Activated CD4-positive, alpha-beta T cell treated with anti-CD3 and anti-CD28 coated beads, Interleukin-2, amount 50 U/mL, for 1 hour (primary cell): ENCODE results near the gene ZC2HC1C.
A peak's percentile ranks its signal among the peaks of the same experiment; 100 is the strongest.
"Not testable (repeated sequence)": the region's sequence is repeated elsewhere in the genome, so short reads cannot be mapped to it uniquely, and the experiment has no call there.

ENCODE experiments used
- DNase-seq: peaks from one replicate; pipeline ENCODE4 v3.0.0-alpha.2; 2020

Gene ZC2HC1C

DNA sequence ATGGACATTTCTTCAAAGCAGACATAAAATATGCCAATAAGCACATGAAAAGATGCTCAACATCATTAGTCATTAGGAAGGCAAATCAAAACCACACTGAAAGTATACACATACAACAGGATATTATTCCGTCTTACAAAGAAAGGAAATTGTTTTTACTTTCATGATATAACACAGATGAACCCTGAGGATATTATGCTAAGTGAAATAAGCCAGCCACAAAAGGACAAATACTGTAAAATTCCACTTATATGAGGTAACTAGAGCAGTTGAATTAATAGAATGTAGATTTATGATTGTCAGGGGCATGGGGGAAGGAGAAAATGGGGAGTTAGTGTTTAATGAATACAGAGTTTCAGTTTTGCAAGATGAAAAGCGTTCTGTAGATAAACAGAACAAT, 9.8 kb upstream of the ZC2HC1C start:
- DNase-seq, result no peak

DNA sequence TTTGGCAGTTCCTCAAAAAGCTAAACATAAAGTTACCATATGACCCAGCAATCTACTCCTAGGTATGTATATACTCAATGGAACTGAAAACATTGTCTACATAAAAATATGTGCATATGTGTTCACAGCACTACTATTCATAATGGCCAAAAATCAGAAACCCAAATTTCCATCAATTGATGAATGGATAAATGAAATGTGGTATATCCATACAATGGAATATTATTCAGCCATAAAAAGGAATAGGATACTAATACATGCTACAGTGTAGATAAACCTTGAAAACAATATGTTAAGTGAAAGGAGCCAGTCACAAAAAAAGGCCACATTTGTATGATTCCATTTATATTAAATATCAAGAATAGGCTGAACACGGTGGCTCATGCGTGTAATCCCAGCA, 9.0 kb upstream of the ZC2HC1C start:
- no peak for DNase-seq

DNA sequence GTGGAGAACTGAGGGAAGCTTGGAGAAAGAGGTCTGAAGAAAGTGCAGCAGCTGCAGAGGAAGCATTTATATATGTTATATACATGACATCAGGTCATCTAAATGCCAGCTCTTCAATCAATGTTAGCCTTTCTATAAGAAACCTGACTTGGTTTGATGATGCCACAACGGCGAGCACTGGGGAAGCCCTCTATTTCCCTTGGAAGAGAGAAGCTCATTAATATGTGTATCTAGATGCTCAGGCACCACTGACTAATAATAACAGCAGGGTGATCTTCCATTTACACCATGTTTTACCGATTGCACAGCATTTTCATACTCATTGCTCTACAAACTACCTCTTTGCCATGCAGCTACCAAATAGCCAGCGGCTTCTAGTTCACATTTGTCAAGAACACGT, 6.4 kb upstream of the ZC2HC1C start:
- no peak for DNase-seq

DNA sequence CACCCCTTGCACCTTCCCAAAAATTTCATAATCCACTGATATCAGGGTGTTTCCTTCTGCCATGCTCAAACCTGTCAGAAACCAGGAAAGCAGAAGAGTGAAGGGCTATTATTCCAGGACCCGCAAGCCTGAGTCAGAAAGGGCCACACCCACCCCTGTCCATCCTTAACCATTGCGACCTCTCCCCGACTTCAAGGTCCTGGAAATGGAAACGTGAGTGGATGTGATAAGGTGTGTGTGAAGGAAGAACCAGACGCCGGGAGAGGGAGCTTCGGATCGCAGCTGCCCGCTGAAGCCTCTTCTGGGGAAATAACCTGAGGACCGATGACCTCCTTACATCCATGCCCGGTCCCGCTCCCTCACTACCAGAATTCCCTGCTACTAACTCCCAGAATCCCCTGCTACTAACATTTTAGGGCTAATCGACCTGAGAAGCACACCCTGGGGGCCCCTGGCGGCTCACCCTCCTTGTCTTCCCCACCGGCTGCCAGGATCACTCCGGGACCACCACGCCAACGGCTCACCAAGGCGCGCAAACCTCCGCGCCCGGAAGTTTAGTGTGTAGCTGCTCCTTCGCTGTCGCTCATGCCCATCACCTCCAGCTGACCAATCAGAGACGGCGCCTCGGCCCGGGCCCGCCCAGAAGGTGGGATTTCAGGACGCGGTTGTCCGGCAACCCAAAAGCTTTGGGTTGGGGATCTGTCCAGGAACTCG, 5.8 kb upstream of the ZC2HC1C start, which contains the start of gene ACYP1:
ACYP1 (minus strand) TSS at position 534 of the 714 bp plus-strand sequence; CDS start at position 63, 471 bp downstream.
- peak; percentile 85 for DNase-seq

DNA sequence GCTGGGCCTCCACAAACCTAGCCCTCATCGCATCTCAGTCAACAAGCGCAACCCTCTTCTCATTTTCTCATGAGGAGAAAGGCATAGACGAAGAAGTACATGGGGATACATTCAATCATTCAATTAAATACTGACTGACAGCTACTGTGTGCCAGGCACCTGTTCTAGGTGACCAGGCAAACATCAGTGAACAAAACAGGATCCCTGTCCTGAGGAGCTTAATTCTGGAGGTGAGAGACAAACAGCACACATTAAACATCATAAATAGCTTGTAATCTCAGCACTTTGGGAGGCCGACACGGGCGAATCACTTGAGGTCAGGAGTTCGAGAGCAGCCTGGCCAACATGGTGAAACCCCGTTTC, 5.3 kb upstream of the ZC2HC1C start:
- no peak for DNase-seq

DNA sequence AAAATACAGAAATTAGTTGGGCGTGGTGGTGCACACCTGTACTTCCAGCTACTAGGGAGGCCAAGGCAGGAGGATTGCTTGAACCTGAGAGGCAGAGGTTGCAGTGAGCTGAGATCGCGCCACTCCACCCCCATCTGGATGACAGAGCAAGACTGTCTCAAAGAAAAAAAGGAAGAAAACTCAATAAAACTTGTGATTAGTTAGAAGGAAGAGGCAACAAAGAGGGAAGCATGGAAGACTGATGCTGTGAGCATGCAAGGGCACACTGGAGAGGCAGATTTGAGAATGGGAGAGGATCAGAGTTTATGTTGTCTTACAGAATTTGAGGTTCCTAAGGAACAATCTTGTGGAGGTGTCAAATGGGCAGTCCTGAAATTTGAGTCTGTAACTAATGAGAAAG, 2.8 kb upstream of the ZC2HC1C start:
- no peak for DNase-seq

DNA sequence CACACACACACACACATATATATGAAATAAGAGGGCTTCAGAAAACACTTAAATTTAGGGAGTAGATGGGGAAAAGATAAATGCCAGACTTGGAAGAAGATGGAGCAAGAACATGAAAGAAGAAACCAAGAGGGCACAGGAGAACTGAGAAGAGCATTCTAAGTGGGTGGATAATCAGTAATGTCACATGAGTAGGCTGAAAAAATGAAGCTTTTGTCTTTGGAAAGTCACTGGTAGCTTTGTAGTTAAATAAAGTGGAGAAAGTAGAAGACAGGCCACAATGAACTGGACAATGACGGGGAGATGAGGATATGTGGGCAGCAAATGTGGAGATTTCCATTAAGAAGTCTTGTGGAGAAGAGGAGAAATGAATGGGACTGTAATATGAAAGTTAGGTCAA, 2.2 kb upstream of the ZC2HC1C start:
- DNase-seq, result no peak

DNA sequence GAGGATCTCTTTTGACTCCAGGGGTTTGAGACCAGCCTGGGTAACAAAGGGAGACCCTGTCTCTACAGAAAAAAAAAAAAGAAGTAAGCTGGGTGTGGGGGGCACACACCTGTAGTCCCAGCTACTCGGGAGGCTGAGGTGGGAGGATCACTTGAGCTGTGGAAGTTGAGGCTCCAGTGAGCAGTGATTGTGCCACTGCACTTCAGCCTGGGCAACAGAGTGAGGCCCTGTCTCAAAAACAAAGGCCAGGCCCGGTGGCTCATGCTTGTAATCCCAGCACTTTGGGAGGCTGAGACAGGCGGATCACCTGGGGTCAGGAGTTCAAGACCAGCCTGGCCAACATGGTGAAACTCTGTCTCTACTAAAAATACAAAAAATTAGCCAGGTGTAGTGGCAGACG, 1.7 kb upstream of the ZC2HC1C start:
- DNase-seq, result not testable (repeated sequence)

DNA sequence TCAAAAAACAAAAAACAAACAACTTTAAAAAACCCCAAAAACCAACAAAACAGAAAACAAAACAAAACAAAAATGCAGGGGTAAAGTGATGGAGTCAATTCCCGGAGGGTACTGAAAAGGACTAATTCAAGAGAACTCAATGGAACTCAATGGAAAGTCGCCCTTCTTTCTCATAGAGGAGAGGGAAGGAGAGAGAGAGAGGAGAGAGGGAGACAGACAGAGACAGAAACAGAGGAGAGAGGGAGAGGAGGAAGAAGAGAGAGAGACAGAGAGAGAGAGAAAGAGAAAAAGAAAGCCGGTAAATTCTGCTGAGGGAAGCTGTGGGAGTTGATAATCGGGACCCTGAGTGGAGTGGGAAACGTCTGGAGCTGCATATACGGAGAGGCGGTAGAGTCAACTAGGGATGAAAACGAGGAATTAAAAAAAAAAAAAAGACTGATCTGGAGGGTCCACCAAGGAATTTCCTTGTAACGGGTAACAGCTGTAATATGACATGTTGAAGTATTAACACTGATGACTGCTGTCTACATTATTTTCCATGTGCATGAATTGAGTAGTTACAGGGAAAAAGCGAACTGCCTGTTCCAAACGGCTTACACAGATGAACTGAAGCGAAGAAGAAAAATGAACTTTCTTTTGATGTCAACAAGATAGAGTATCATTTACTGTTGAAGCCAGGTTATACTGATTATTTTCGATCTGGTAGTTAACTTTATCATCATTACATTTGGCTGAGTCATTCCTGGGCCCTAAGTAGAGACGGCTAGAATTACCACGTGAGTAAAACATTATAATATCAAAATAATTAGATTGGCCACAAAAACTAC, 934 bp upstream of the ZC2HC1C start:
- no peak for DNase-seq

DNA sequence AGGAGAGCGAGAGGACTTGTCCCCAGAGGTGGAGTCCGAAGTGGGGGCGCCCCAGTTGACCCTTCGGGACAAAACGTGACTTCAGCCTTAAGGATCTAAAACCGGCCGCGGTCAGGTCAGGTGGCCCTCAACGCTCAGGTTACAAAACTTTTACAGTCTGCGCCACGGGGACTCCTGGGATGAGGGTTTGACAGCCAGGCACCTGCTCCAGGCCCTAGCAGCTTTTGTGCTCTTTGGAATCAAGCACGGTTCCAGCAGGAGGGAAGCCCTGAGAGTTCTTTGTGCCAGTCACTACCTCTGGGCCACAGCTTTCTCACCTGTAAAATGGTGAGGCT, 337 bp downstream of the ZC2HC1C start:
- DNase-seq, result no peak

DNA sequence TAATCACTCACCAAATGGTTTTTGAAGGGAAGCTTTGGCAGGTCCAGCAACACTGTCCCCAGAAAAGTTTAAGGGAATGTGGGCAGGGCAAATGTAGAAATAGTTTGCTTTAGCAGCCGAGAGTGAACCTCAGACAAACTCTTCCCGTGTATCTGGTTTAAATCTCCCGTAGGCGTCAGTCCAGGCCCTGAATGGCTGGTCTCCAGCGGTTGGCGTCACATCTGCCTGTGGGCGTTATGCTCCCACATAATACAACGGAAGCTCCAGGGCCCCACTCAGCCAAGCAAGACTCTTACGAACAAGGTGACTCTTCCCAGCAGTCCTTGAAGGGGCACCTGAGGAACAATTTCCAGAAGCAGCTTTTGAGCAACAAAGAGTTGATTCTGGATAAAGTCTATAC, 942 bp downstream of the ZC2HC1C start:
- DNase-seq, result no peak

DNA sequence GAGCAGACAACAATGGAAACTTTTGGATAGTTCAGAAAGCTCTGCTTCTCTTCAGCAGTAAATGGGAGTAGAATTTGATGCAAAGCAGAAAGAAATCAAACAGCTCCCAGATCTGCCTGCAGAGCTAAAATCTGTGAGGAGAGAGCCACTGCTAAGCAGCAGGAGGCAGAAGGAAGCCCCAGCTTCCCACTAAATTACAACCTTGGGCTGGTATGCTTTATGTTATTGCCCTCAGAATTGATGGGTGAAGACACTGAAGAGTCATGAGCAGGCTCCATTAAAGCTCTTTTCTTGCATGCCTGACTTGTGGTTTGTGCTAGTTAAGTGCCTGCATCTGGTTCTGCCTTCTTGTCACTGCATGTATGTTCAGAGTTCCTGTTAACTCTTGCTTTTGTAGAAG, 8.4 kb downstream of the ZC2HC1C start:
- no peak for DNase-seq

DNA sequence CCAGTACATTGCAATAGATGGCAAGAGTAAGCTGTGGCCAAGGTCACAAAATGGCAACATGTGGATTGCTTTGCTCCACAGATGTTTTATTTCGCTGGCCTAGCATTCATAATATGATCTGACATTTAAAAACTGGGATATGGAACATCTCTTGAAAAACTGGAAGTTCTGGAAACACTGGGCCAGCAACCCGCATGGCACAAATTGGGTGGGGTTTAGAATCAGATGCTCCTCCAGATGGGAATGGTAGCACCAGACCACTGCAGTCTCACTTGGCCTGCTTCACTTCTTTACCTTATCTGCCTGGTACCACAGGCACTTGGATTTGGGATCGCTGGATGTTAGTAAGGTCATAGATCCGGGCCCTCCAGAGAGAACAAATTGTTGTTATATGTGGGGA, 10.1 kb downstream of the ZC2HC1C start:
- no peak for DNase-seq

DNA sequence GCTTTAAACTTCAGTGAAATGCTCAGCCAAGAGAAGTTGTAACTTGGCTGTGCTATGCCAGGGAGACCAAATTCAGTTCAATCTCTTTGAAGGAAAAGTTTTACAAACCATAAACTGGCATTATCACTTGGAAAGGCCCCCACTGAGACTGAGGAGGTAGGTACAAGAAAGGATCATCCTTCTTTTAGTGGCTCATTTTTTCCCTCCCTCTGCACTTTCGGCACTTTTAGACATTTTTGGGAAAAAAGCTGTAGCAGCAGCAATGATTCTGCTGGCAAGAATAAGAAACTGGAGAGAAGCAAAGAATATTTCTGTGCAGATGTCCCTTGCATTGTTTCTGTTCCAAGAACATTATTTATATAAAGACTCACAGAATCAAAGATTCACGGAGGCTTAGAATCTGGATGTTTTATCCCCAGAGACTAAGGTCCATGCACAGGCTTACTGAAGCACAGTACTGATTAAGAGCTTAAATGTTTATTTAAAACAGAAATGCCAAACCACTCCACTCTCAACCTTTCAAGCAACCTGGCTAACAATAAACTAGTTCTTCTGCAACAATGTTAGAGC, 12.3 kb downstream of the ZC2HC1C start:
- DNase-seq, result no peak

DNA sequence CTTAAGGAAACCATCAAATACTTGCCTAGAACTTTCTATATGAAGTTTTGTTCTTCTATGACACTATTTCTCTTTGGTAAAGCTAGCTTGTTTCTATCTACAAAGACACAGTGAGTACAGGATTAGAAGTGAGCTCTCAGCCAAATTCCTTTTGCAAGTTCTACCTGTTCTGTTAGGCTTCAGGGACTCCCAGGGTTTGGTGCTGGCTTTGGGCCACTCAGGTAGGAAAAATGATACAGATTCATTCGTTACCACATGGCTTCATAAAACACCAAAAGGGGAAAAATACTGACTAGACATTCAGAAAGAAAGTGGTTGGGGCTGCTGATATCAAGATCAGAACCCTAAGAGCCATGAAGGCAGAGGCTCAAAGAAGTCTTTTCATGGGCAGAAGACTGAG, 13.8 kb downstream of the ZC2HC1C start:
- no peak for DNase-seq

DNA sequence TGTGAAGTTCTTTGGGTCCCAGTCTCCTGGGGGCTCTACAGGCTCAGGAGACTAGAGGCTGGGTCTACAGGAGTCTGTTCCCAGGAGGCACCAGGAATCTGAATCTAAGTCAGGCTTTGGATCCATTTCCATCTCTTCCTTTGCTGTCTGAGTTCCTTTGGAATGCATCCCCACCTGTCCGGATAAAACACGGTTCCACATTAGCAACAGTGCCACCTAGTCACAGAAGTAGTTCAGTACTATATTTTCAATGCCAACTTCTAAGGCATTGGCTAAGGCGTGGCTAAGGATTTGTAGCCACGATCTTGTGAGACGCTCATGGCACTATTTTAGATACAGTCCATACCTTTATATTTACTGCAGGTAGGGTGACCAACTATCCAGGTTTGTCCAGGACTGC, 15.1 kb downstream of the ZC2HC1C start:
- no peak for DNase-seq

DNA sequence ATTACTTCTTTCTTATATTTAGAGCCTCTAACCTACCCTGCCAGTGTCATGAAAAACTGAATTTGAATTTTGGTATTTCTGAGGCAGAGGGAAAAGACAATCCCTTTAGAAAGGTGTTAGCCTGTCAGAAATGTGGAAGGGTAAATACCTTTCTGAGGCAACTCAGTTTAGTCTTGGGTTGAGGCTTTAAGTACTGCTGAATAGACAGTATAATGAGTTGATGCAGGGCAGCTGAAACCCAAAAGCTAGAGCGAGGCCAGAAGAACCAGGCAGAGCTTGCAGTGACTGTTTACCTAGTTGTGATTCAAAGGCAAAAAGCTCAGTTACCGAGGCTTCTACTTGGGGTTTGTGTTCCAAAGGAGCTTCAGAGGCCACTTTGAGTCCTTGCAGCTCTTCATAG, 18.7 kb downstream of the ZC2HC1C start:
- no peak for DNase-seq

DNA sequence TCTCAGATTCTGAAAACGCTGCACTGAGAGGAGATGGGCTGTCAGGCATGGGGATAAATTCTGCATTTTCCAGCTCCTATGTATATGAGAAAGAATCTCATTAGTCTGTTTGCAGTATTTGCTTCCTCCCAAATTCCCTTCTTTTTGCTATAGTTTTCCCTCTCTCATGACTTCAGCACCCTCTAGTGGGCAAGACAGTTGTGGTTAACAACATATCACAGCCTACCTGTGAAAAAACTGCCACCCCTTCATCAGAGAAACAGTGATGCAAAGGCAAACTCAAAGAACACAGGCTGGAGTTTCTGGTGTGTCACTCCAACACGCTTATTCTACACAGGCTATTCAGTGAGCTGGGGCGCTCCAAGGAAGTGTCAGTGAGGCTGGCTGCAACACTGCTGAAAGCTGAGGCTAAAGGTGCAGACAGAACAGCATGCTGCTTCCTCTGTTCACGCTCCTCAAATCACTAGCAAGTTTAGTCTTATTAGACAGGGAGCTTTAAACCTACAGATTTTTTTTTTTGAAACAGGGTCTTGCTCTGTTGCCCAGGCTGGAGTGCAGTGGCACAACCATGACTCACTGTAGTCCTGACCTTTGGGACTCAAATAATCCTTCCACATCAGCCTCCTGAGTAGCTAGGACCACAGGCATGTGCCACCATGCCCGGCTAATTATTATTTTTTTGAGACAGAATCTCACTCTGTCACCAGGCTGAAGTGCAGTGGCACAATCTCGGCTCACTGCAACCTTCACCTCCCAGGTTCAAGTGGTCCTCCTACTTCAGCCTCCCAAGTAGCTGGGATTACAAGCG, 19.3 kb downstream of the ZC2HC1C start:
- DNase-seq, result peak; percentile 23

DNA sequence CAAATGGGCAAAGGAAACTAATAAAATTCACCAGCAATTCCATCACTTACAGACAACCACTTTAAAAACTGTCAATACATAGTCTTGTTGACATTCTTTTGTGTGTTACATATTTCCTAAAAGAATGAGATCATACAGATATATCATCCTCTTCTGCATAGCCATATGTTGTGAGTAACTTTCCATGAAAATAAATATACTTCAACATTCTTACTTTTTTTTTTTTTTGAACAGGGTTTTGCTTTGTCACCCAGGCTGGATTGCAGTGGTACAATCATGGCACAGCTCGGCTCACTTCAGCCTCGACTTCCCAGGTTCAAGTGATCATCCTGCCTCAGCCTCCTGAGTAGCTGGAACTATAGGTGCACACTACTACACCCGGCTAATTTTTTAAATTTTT, 20.9 kb downstream of the ZC2HC1C start:
- no peak for DNase-seq

DNA sequence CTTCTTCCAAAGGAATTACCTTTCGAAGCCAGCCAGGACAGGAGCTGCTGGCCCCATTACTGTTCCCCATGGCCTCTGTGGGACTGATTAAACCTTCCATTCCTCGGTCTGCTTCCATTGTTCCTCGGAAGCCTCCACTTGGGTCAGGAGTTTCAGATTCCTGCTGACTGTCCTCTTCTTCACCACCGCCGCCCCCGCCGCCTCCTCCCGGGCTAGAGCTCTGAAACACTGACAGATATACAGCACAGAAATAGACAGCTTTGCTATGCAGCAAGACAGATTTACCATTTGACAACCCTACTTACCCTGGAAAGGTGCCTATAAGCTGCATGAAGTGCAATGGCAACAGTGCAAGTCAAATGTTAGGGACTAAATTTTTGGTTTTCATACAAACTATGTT, 21.8 kb downstream of the ZC2HC1C start:
- DNase-seq, result no peak

DNA sequence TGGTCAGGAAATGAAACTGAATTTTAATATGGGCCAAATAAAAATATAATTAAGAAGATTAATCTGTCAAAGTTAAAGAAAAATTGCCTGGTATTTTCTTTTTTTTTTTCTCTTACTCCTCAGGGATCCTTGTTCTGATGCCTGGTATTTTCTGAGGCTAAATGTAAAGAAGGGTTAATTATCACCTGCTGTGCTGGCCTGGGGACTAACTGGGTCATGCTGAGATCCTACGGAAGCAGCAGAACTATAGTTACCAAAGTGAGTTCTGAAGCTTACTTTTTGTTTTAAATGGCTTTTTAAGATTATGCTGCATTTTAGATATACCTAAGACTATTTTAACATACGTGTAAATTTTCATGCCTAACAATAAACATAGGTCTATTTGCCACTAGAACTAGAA, 23.3 kb downstream of the ZC2HC1C start:
- no peak for DNase-seq

DNA sequence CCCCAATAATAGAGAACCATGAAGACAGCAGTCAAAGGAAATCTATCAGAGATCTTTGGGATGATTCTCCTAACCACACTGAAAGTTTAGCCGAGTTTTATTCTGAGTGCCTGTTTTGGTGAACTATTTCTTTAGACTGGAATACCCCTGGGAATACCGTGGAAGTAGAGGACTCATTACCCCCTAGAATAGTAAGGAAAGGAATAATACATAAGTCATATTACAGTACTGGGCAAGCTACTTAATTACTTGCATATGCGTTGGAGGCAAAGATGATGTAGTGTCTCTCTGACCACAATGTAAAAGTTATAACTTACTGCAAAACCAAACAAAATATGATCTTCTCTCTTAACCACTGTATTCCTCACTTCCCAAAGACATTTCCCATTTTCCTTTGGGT, 25.5 kb downstream of the ZC2HC1C start:
- no peak for DNase-seq

DNA sequence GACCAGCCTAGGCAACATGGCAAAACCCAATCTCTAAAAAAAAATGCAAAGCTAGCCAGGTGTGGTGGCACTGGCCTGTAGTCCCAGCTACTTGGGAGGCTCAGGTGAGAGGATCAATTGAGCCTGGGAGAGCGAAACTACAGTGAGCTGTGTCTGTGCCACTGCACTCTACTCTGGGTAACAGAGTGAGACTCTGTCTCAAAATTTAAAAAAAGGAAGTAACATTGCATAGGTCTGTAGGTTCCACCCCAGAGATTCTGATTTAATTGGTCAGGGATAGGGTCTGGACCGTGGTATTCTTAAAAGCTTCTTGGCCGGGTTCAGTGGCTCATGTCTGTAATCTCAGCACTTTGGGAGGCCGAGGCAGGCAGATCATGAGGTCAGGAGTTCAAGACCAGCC, 26.2 kb downstream of the ZC2HC1C start:
- DNase-seq, result no peak

DNA sequence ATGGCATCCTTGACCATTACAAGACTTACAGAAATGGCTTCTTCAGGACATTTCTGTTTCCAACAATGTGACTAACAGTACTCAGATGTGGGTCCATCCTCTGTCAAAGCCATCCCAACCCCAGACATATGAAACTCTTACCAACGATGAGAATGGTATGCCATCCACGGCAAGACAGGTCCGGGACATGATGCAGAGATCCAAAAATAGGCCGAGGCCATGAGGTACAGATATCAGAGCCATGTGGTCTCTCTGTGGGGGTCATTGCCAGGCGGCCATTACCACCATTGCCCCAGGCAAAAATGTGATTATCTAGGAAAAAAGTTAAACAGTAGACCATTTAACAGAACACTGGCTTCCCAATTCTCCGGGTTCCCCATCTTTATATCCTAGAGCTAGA, 27.5 kb downstream of the ZC2HC1C start:
- no peak for DNase-seq
